CD4-positive, alpha-beta T cell treated with Interferon alpha-2 for 1 hour (primary cell): Measurements from ENCODE around the gene DLK1.

Experiments
- DNase-seq, 2 donors: peaks; one replicate each; pipeline ENCODE4 v3.0.0-alpha.2; 2020 to 2022

The DLK1 gene

DNA sequence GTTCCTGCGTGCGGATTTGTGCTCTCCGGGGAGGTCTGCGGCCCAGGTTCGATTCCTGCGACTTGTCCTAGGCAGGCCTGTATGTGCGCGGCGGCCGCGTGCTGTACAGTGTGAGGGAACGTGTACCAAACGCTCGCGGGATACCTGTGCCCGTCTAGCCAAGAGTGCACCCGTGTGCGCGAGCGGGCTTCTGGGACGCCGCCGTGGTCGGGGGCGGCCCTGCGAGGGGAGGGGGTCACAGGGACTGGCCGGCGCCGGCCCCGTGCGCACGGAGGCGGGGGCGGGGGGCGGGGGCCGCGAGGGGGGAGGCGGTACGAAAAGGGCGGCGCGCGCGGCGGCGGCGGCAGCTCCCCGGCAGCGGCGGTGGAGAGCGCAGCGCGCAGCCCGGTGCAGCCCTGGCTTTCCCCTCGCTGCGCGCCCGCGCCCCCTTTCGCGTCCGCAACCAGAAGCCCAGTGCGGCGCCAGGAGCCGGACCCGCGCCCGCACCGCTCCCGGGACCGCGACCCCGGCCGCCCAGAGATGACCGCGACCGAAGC is at the start of gene DLK1:
Gene DLK1 (plus strand): TSS at position 343 of the 536 bp plus-strand sequence. CDS start 177 bp downstream, at position 520.
- DNase-seq, result no peak

DNA sequence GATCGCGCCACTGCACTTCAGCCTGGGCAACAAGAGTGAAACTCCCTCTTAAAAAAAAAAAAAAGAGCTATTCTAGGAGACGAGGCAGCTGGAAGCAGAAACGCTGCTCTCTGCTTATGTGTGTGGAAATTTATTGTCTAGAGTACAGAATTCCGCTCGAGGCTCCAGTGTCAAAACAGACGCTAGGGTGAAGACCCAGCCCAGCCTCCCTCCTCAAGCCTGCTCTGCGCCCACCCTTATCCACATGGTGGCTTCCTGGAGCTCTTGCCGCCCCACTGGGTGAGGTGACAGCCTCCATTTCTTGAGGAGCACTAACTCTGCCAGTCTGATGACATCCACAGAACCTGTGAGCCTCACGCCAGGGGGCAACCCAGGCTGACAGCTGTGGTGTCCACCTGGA is 49.5 kb upstream of the DLK1 start:
- DNase-seq, result no peak

DNA sequence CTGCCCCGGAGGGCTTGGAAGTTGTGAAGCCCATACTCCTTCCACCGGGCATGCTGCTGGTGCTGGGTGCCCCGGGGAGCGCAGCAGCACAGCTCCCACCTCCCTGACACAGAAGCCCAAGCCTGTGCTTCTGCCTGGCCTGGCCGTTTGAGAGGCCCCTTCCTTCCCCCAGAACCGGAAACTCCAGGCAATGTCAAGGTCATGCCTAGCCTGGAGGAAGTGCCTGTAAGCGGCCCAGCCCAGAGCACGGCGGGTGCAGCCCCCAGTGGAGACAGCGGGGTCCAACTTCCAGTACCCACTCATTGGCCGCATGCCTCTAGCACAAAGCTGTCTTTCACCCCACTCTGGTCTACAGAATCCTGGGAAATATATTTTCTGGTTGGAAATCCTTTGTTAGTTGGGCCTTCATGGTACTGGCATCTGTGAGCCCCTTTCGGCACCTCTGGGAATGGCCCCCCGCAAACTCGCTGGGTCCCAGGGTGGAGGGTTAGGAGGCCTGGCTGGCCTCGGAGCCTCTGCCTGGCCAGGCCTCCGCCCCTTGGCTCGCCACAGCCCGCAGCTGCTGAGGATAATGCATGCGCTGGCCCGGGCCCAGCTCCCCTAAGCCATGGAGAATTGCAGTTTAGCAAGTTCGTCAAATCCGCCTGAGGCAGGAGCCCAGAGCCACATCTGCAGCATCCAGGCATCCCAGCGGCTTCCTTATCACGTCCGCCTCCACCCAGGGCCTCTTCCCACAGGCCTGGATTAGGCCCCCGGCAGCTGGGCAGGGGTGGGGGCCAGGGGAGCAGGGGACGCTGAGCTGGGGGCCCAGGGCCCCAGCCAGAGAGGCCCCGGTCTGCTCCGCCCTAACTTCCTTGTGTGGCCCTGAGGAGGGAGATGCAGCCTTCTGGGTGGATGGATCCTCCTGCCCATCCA is 48.9 kb upstream of the DLK1 start:
- peak in 1 of 2 donors; percentile 18 for DNase-seq

DNA sequence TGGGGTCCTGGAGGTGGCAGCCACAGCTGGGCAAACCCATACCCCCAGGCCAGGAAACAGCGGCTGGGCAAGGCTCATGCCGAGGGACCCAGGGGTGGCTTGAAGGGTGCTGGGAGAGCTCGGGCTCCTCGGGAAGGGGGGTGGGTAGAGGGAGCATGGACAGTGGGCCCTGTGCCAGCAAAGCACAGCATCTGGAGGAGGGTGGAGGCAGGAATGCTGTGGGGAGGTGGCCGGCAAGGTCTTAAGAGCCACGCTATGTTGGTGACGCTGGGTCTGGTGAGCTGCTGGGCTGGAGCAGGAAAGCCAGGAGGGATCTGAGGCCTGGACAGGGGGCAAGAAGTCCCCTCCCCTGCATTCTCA is 48.2 kb upstream of the DLK1 start:
- no peak for DNase-seq

- no peak for DNase-seq
These were observed 47.5 kb upstream of the DLK1 start for GRCh38 chr14:100679153-100679552.

DNA sequence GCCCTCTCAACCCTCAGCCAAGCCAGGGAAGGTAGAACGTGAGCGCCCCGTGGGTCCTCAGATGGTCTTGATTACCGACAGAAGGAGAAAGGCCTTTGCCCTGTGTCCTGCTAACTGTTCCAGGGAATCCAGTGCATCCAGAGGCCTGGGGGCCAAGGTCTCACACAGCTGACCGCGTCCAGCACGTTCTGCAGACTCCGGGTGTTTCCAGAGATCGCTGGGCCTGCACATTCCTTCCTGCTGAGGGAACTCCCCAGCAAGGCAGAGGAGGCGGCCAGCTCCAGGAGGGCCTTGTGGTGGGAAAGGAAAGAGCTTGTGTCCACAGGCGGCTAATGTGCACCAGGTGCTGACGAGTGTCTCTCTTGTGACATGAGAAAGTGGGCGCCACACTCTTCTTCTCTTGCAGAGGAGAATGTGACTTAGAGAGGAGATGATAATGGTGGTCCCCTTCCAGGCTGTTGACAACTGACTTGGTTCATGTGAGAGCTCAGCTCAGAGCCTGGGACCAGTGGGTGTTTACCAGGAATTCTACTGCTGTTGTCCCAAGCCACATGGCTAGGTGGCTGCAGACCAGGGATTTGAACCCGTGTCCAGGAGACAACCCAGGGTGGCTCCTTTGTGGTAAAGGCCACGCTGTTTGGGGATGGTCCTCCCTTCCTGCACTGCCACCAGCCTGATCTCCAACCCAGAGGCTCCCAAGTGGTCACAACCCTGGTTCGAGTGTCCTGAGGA is 46.8 kb upstream of the DLK1 start:
- no peak for DNase-seq

- DNase-seq, result no peak
These were observed 46.1 kb upstream of the DLK1 start for GRCh38 chr14:100680439-100681051.

DNA sequence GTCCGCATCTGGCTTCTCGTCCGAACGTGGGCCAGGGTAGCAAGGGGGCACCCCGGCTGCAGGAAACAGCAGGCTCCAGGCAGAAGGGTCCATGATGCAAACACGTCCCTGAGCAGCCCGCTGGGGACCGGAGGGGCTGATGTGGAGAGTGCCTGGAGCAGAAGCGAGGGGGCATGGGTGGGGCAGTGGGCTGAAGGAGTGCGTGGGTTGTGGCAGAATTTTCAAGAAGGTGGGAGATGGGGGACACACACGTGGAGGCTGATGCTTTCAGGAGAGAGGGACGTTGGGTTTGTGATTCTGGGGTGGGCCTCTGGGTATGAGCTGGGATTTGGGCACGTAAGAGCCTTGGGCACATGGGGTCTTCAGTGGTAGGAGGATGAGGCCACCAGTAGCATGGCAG is 45.6 kb upstream of the DLK1 start:
- DNase-seq, result no peak

DNA sequence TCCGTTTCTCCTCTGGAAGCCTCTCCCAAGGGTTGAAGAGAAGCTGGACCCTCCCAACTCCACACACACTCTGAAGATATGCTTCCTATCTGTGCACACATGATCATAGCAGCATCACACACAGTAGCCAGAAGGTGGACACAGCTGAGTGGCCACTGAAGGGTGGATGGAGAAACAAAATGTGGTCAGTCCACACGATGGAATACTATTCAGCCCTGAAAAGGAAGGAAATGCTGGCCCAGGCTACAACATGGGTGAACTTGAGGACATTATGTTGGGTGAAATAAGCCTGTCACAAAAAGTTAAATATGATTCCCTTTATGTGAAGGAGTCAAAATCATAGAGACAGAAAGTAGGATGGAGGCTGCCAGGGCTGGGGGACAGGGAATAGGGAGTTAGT is 43.9 kb upstream of the DLK1 start:
- DNase-seq, result no peak

GRCh38 chr14:100683578-100683977 is 43.1 kb upstream of the DLK1 start:
- no peak for DNase-seq

DNA sequence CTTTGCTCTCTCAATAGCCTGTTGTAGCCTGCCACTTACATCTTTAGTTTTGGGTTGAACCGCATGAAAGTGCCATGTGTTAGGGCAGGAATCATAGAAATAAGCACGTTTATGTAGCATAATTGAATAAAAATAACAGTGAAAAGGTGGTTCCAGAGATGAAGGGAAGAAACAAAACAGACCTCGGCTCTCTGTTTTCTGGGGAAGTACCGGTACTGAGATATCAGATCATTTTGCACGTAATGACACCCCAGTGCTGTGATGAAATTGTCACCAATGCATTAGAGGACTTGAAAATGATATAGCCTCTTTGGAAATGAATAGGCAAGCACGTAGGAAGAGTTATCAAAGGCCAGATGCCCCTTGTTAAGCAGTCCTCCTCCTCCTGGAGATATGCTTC is 42.5 kb upstream of the DLK1 start:
- DNase-seq, result no peak

DNA sequence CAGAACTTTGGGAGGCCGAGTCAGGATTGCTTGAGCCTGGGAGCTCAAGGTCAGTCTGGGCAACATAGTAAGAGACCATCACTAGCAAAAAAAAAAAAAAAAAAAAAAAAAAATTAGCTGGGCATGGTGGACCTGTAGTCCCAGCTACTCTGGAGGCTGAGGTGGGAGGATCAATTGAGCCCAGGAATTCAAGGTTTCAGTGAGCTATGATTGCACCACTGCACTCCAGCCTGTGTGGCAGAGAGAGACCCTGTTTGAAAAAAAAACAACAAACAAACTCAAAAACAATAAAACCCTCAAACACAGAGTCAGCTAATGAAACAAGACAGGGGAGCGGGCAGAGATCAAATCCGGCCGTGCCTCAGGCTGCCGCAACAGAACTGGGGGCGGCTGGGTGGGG is 41.7 kb upstream of the DLK1 start:
- no peak for DNase-seq

DNA sequence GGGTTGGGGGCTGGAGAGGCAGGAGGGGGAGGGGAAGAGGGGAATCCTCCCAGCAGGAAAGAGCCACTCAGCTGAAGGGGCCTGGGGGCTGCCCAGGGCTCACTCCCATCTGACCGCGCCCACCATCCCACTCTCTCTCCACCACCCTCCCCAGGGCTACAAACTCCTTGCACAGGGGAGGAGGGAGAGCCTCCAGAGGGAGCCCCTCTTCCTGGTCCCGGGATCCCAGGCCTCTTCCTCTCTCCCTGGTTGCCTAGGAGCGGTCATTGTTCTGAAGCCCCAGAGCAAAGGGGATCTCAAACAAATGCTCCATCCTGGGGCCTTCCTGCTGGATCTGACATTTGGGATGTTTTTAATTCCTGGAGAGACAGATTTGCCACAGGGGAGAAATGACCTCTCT is 39.8 kb upstream of the DLK1 start:
- DNase-seq, result no peak

DNA sequence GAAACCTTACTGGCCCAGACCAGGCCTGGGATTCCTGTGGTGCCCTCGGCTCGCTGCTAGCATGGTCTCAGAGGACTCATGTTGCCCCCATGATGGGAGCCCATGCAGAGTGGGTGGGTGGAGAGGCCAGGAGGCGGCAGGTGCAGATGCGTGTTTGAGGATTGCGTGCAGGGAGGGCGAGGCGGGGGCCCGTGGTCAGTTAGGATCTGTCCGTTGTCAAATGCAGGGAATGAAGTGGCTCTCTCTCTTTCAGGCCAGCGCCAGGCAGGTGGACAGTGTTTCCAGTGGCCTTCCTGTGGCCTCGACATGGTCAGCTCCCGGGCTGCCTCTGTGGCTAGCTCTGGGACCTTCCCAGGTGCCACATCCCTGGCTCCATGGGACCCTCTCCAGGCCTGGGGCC is 39.3 kb upstream of the DLK1 start:
- DNase-seq, result no peak

DNA sequence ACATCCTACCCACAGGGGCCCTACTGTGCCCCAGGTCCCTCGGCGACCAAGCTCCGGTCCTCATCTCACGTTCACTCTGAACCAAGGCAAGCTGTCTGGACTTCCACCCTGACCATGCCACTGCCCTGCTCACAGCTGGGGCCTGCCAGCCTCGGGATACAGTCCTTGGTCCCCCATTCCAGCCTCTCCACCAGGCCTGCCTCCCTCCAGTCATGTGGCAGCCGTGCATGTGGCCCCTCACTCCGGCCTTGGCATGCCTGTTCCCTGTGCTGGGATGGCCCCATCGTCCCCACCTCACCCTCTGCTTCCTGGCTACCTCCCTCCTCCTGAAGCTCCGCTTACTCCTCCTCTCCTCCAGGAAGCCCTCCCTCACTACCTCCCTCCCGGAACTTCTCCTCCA is 38.6 kb upstream of the DLK1 start:
- DNase-seq, result no peak

GRCh38 chr14:100688598-100689461 is 37.9 kb upstream of the DLK1 start:
- no peak for DNase-seq

GRCh38 chr14:100690672-100691071 is 36.0 kb upstream of the DLK1 start:
- no peak for DNase-seq

- DNase-seq, result no peak
These were observed 35.2 kb upstream of the DLK1 start for GRCh38 chr14:100691395-100692056.

- DNase-seq, result no peak
These were observed 34.4 kb upstream of the DLK1 start for GRCh38 chr14:100692256-100692655.

- DNase-seq, result no peak
These were observed 33.7 kb upstream of the DLK1 start for GRCh38 chr14:100692859-100693558.

DNA sequence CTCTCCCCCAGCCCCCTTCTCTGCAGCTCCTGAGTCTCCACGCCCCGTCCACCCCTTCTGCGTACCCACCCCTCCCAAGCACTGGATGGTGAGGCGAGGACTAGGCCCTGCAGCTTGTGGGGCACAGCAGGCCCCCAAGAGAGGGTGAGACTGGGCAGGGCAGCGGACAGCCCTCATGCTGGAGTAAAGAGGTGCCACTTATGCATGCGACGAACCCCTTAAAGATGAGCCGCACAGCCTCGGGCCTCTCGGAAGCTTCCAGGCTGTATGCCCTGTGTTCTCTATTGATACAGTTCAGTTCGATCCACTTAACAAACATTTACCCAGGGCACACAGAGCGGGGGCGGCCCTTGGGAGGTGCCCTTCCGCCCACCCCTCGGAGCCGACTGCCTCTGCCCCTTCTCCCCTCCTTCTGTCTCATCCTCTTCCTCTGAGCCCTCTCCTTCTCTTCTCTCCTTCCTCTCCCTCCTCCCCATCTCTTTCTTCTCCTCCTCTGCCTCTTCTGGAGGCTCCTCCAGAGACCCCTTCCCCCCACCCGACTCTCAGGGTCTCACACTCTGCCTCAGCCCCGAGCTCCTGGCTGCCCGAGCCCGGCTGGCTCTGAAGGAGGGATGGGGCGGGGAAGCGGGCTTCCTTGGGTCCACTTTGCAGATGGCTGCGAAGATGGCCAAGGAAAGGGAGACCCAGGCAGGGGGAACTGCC is 32.7 kb upstream of the DLK1 start:
- no peak for DNase-seq
